Colonic mucosa (tissue), 4 donors: ENCODE data around the gene CNTNAP5. TPM values are rescaled to one million over a fixed set of nuclear protein-coding genes. Genes with fewer than 3 reads are reported as not detected.

Experiments
- DNase-seq: peaks from one replicate; pipeline ENCODE4 v3.0.0-alpha.2; 2020
- H3K27ac ChIP-seq: fragments of 200-600 bp; one replicate; pipeline ENCODE4 v1.8.0; 2021
- H3K27me3 ChIP-seq: fragments of 200-600 bp; one replicate; pipeline ENCODE4 v1.8.0; 2021
- H3K36me3 ChIP-seq: fragments of 200-600 bp; one replicate; pipeline ENCODE4 v1.8.0; 2021
- H3K4me1 ChIP-seq: fragments of 200-600 bp; one replicate; pipeline ENCODE4 v1.8.0; 2021; ENCODE audit warnings: mild to moderate bottlenecking
- H3K4me3 ChIP-seq: fragments of 200-600 bp; one replicate; pipeline ENCODE4 v1.8.0; 2021
- H3K9ac ChIP-seq, 2 donors: one replicate each; pipeline ENCODE4 v1.7.0; 2013; ENCODE audit warnings: control low read depth in 2 of 2, low read depth in 2 of 2, low read length in 2 of 2
- H3K9me3 ChIP-seq: fragments of 200-600 bp; one replicate; pipeline ENCODE4 v1.8.0; 2021
- CTCF ChIP-seq: fragments of 200-600 bp; IDR thresholded peaks from one replicate; pipeline ENCODE4 v1.8.0; 2022; ENCODE audit warnings: antibody characterized with exemption, mild to moderate bottlenecking
- intact Hi-C: fragments of 100-400 bp; cut with DNase I; formaldehyde crosslinking; loops from one replicate; pipeline ENCODE4 v1.14.1; 2022
- total RNA-seq, 2 donors: library from RNA; stranded (reverse); fragmentation: NEBNext Ultra II Directional in 1 of 2; extraction: Animal tissue kit (Norgen Biotek cat#: 25700) in 1 of 2; gene quantifications; one replicate each; pipeline ENCODE4 v1.2.1, GENCODE V29; 2021
- donor health status: healthy.
- donor health status: DM: no; HTN: no; CAD: no.
- donor health status: DM: no; HTN: no; CAD: no.

The CNTNAP5 gene
- total RNA-seq, 2 donors from 2014 or later, result 0.35 TPM; not detected in 1

- no peaks in the 10 kb centered on the region for H3K4me1 ChIP-seq
- no peak for TF ChIP-seq CTCF
- no peaks in the 10 kb centered on the region for H3K27me3 ChIP-seq
- intact Hi-C loops, result no loop called here
- no peaks in the 10 kb centered on the region for H3K9me3 ChIP-seq
- H3K36me3 ChIP-seq, result no peaks in the 10 kb centered on the region
- H3K27ac ChIP-seq, result no peak overlapping the region
- no peak for DNase-seq
- no peak overlapping the region for H3K4me3 ChIP-seq
- no peak overlapping the region for H3K9ac ChIP-seq
Observed at GRCh38 chr2:124209441-124209840, 184.4 kb downstream of the CNTNAP5 start.

GRCh38 chr2:124211461-124211860 lies 186.4 kb downstream of the CNTNAP5 start:
- DNase-seq, result no peak
- Histone ChIP-seq H3K4me1 (no peaks in the 10 kb centered on the region), H3K36me3 (no peaks in the 10 kb centered on the region), H3K9me3 (no peaks in the 10 kb centered on the region), H3K27me3 (no peaks in the 10 kb centered on the region), H3K4me3 (no peak overlapping the region), H3K9ac (no peak overlapping the region), H3K27ac (no peak overlapping the region)
- TF ChIP-seq CTCF, result no peak
- intact Hi-C loops, result no loop called here

- H3K27me3 ChIP-seq, result no peaks in the 10 kb centered on the region
- no peak overlapping the region for H3K27ac ChIP-seq
- TF ChIP-seq CTCF, result no peak
- no peaks in the 10 kb centered on the region for H3K9me3 ChIP-seq
- H3K4me1 ChIP-seq, result no peaks in the 10 kb centered on the region
- no peak overlapping the region for H3K4me3 ChIP-seq
- no peaks in the 10 kb centered on the region for H3K36me3 ChIP-seq
- DNase-seq, result no peak
- no peak overlapping the region for H3K9ac ChIP-seq
- intact Hi-C loops, result no loop called here
Observed at GRCh38 chr2:124213977-124214587, 189.0 kb downstream of the CNTNAP5 start.

GRCh38 chr2:124246170-124246569 lies 221.1 kb downstream of the CNTNAP5 start:
- Histone ChIP-seq H3K27me3 (no peaks in the 10 kb centered on the region), H3K9ac (no peak overlapping the region), H3K9me3 (no peaks in the 10 kb centered on the region), H3K27ac (no peak overlapping the region), H3K4me1 (no peaks in the 10 kb centered on the region), H3K36me3 (no peaks in the 10 kb centered on the region), H3K4me3 (no peak overlapping the region)
- TF ChIP-seq CTCF, result no peak
- intact Hi-C loops, result no loop called here
- no peak for DNase-seq

GRCh38 chr2:124248386-124248785 lies 223.3 kb downstream of the CNTNAP5 start:
- Histone ChIP-seq H3K27me3 (no peaks in the 10 kb centered on the region), H3K9me3 (no peaks in the 10 kb centered on the region), H3K4me3 (no peak overlapping the region), H3K36me3 (no peaks in the 10 kb centered on the region), H3K4me1 (no peaks in the 10 kb centered on the region), H3K9ac (no peak overlapping the region), H3K27ac (no peak overlapping the region)
- intact Hi-C loops, result no loop called here
- TF ChIP-seq CTCF, result no peak
- DNase-seq, result no peak
